ENCODE data around the gene YKT6.
"Not testable (repeated sequence)": the region's sequence is repeated elsewhere in the genome, so short reads cannot be mapped to it uniquely, and the experiment has no call there.

DNA sequence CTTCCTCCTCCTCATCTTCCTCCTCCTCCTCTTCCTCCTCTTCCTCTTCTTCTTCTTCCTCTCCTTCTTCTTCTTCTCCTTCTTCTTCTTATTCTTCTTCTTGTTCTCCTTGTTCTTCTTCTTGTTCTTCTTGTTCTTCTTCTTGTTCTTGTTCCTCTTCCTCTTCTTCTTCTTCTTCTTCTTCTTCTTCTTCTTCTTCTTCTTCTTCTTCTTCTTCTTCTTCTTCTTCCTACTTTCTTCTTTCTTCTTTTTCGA lies 26.2 kb upstream of the YKT6 start:
- TF ChIP-seq, protein P1, sequence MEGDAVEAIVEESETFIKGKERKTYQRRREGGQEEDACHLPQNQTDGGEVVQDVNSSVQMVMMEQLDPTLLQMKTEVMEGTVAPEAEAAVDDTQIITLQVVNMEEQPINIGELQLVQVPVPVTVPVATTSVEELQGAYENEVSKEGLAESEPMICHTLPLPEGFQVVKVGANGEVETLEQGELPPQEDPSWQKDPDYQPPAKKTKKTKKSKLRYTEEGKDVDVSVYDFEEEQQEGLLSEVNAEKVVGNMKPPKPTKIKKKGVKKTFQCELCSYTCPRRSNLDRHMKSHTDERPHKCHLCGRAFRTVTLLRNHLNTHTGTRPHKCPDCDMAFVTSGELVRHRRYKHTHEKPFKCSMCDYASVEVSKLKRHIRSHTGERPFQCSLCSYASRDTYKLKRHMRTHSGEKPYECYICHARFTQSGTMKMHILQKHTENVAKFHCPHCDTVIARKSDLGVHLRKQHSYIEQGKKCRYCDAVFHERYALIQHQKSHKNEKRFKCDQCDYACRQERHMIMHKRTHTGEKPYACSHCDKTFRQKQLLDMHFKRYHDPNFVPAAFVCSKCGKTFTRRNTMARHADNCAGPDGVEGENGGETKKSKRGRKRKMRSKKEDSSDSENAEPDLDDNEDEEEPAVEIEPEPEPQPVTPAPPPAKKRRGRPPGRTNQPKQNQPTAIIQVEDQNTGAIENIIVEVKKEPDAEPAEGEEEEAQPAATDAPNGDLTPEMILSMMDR (IDR thresholded peaks at IDR 0.05), result not testable (repeated sequence)
- not testable (repeated sequence) for TF ChIP-seq POLR2A (IDR thresholded peaks at IDR 0.05)

All from uterus (tissue), 2 donors.